ENCODE measurements around the gene KMT2D.

DNA sequence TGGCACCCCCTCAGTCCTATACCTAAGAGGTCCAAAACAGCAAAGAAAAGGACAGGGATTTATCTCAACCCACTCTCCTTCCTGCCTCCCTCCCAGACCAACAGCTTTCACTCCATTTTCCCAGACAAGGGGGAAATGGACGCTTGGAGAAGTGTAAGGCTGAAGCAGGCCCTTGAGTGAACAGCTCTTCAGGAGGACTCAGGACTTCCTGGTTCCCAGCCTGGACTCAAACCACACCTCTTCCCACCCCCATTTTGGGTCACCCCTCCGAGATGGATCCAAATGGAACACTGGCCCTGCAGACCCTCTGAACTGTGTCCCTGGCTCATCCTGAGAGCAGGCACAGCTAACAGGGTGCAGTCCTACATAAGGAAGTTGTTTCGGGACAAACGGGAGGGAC, 2.7 kb downstream of the KMT2D start:
- TF ChIP-seq TAF1 (IDR thresholded peaks at IDR 0.05; ENCODE audit: low read depth, low read length) (no peak), POLR2AphosphoS5 (IDR thresholded peaks at IDR 0.05; ENCODE audit: low read depth, low read length) (no peak), POLR2A (IDR thresholded peaks at IDR 0.05; ENCODE audit: low read depth, low read length) (no peak), SPI1 (IDR thresholded peaks at IDR 0.05; ENCODE audit: low read depth, low read length) (no peak), PAX5 (IDR thresholded peaks at IDR 0.05; ENCODE audit: insufficient read depth, low read length, severe bottlenecking) (no peak)
